Activated naive CD8-positive, alpha-beta T cell treated with anti-CD3 and anti-CD28 coated beads, Interleukin-2, amount 50 U/mL, for 24 hours (primary cell): ENCODE results near the gene PITPNM3.

ENCODE experiments used
- ATAC-seq: fragments of 150-1000 bp; cut with Tn5 transposase; one replicate; pipeline ENCODE4 v1.10.0; 2021
- DNase-seq: peaks from one replicate; pipeline ENCODE4 v3.0.0; 2021
- H3K27ac Mint-ChIP-seq: one replicate; pipeline ENCODE4 v1.8.0; 2021; ENCODE audit warnings: mild to moderate bottlenecking, mixed read lengths
- H3K27me3 Mint-ChIP-seq: one replicate; pipeline ENCODE4 v1.8.0; 2021; ENCODE audit warnings: mixed read lengths
- H3K36me3 Mint-ChIP-seq: one replicate; pipeline ENCODE4 v1.8.0; 2021; ENCODE audit warnings: low read depth, mixed read lengths
- H3K4me1 Mint-ChIP-seq: one replicate; pipeline ENCODE4 v1.8.0; 2021; ENCODE audit warnings: mixed read lengths
- H3K4me3 Mint-ChIP-seq: one replicate; pipeline ENCODE4 v1.8.0; 2021; ENCODE audit warnings: mild to moderate bottlenecking, moderate library complexity, mixed read lengths
- H3K9me3 Mint-ChIP-seq: one replicate; pipeline ENCODE4 v1.8.0; 2021; ENCODE audit warnings: mixed read lengths

PITPNM3 gene

DNA sequence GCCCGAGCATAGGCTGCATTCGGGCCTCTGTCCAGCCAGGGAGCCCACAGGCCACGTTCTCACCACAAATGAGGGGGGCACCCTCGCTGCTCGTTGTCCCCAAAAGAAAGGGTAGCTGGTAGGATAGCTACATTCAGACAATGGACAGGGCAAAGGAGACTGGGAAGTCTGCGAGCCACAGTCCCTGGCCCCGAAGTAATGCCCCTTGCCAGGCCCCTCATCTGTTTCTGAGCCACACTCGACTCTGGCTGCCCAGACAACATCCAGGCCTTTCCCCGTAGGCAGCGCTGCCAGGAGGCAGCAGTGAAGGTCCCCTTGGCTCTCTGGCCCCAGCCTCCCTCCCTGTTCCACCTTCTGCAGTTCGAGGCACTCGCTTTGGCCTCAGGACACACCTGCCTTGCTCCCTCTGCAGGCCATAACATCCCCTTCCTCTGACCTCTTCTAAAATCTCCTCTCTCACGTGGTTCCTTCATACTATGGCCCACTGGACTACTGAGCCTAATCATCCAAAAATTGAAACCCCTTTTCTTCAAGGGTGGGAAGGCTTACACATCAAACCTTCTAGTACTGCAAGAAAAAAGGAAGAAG, 133.6 kb downstream of the PITPNM3 start:
- Mint-ChIP-seq H3K27me3 (peaks cover 19% of the 10 kb centered on the region), H3K27ac (no peak overlapping the region), H3K36me3 (no peaks in the 10 kb centered on the region), H3K9me3 (no peaks in the 10 kb centered on the region), H3K4me1 (peaks cover 11% of the 10 kb centered on the region), H3K4me3 (no peak overlapping the region)
- no peak for DNase-seq
- no peak for ATAC-seq

DNA sequence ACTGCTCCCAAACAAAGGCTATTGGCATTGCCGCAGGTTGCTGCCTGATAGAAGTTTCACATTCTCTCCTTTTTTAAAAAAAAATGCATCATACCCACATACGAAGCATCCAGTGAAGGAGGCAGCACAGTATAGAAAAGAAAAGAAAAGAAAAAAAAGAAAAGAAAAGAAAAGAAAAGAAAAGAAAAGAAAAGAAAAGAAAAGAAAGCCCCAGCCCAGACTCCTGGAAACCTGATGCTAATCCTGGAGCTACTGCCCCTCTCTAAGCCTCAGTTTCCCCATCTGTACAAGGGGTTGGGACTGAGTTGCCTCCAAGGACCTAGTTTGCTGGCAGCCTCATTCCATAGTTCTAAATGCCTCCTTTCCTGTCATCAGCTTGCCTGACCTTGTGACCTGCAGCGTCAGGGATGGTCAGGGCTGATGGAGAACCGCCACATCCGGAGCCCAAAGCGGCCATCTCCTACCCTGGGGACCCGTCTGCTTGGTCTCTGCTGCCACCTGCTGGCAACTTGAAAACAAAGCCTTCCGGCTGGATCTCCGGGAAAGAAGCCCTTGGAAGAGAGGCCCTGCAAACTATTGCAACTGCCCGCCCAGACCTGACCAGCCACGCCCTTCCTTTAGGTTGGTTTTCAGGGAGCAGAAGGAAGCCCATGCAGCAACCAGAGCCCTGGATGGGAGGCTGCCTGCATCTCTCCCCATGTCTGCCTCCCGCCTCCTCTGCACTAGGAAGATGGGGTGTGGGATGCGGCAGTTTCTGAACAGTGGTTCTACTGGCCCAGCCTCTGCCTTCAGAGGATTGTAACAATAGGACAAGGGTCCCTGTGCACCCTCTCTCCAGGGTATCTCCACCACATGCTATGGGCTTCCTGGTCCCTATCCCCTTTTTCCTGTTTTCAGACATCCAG, 134.4 kb downstream of the PITPNM3 start:
- H3K27ac Mint-ChIP-seq = no peak overlapping the region
- H3K4me3 Mint-ChIP-seq = no peak overlapping the region
- DNase-seq = peak; percentile 82
- H3K27me3 Mint-ChIP-seq = peaks cover 19% of the 10 kb centered on the region
- H3K4me1 Mint-ChIP-seq = peaks cover 3% of the 10 kb centered on the region
- H3K9me3 Mint-ChIP-seq = no peaks in the 10 kb centered on the region
- ATAC-seq = peak; percentile 67
- no peaks in the 10 kb centered on the region for H3K36me3 Mint-ChIP-seq

DNA sequence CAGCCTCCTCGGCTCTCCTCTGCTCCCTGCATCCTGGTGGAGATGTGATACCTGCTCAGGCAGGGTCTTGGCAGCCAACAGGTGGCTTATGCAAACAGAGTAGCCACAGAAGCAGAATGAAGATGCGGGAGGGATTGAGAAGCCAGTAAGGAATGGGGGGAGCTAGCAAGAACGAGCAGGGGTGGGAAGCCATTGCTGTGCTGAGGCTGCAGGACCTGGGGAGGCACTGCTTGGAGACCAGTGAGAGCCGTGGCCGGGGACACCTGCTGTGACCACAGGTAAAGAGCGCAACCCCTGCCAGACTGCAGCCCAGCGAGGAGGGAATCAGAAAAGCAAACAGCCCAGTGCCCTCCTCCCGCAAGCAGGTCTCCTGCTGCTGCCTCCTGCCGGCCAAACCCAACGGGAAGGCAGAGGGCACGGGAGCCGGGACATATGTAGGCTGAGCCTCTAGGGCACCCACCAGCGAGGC, 136.1 kb downstream of the PITPNM3 start:
- Mint-ChIP-seq H3K27ac (no peak overlapping the region), H3K9me3 (no peaks in the 10 kb centered on the region), H3K27me3 (peaks cover 16% of the 10 kb centered on the region), H3K36me3 (no peaks in the 10 kb centered on the region), H3K4me1 (peaks cover 2% of the 10 kb centered on the region), H3K4me3 (no peak overlapping the region)
- DNase-seq = peak; percentile 28
- ATAC-seq = peak; percentile 38

DNA sequence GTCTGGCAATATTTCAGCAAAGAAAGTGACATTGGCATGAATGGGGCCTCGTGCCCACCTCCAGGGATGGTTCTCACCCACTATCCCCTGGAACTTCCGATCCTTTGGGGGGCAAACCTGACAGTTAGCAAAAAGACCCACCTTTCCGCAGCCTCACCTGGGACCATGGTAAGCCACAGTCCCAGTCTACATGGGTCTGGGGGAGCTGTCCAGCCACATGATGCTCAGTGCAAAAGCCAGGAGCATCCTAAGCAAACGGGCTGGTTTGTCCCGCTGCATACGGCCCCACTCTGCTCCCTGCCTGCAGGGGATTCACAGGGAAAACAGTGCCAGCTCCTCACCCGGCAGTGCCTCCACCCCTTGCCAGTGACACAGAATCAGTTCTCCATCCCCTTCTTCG, 140.7 kb downstream of the PITPNM3 start:
- Mint-ChIP-seq H3K9me3 (no peaks in the 10 kb centered on the region), H3K27me3 (peaks cover 18% of the 10 kb centered on the region), H3K36me3 (no peaks in the 10 kb centered on the region), H3K4me1 (no peaks in the 10 kb centered on the region), H3K27ac (no peak overlapping the region), H3K4me3 (no peak overlapping the region)
- no peak for DNase-seq
- ATAC-seq = no peak

DNA sequence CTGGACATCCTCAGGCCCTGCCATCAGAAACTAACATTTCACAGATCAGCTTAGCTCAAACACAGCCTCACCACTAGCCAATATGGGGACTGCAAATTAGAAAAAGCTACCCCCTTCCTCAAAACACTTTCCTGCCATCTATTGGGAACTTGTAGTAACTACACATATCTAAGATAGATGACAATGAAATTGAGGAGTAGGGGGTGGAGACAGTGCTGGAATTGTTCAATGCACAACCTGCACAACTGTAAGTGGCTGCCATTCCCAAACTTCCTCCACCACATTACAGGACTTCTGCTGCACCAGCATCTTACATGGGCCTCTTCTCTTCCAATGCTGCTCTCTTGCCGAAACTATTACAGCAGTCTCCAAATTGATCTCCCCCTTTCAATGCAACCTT, 143.3 kb downstream of the PITPNM3 start:
- H3K27me3 Mint-ChIP-seq = peaks cover 17% of the 10 kb centered on the region
- no peak overlapping the region for H3K4me3 Mint-ChIP-seq
- no peaks in the 10 kb centered on the region for H3K36me3 Mint-ChIP-seq
- no peak for DNase-seq
- ATAC-seq = no peak
- H3K27ac Mint-ChIP-seq = no peak overlapping the region
- H3K9me3 Mint-ChIP-seq = no peaks in the 10 kb centered on the region
- no peaks in the 10 kb centered on the region for H3K4me1 Mint-ChIP-seq

DNA sequence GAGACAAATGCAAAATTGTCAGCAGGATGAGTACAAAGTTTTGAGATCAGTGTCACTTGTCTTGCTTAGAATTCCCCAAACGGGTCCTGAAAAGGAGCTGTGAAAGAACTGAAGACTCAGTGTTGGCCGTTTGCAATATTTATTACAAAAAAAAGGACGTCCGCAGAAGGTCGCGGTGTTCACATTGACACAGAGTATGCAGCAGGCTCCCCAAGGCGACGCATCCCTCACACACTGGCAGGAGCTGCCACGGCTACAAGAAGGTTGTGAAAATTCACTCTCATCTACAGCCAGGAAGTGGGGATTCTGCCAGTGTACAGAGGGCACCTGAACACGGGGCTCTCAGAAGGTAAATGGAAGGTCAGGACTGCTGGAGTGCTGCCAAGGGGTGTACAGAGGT, 147.6 kb downstream of the PITPNM3 start:
- H3K4me1 Mint-ChIP-seq = no peaks in the 10 kb centered on the region
- H3K36me3 Mint-ChIP-seq = no peaks in the 10 kb centered on the region
- H3K27ac Mint-ChIP-seq = no peak overlapping the region
- ATAC-seq (no peak), DNase-seq (no peak)
- H3K9me3 Mint-ChIP-seq = no peaks in the 10 kb centered on the region
- H3K4me3 Mint-ChIP-seq = no peak overlapping the region
- H3K27me3 Mint-ChIP-seq = peaks cover 32% of the 10 kb centered on the region

DNA sequence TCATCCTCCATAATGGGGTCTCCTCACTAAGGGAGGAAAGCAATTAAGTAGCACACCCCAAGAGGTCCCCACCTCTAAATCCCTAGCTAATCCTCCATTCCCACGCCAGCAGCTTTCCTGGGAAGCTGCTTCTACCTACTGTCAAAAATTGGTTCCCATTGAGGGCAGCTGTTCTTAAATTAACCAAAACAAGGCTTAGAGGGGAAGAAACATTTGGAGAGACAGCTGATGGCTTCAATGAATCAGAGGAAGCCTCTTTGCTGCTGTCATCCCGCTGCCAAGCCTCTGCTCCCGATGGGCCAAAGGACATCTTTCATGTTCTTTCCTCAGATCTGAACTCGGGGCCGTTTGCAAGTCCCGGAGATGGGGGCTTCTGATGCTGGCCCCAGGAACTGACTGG, 148.1 kb downstream of the PITPNM3 start:
- Mint-ChIP-seq H3K27ac (no peak overlapping the region), H3K4me3 (no peak overlapping the region), H3K36me3 (no peaks in the 10 kb centered on the region), H3K4me1 (no peaks in the 10 kb centered on the region), H3K9me3 (no peaks in the 10 kb centered on the region), H3K27me3 (peaks cover 32% of the 10 kb centered on the region)
- no peak for ATAC-seq
- DNase-seq = no peak

DNA sequence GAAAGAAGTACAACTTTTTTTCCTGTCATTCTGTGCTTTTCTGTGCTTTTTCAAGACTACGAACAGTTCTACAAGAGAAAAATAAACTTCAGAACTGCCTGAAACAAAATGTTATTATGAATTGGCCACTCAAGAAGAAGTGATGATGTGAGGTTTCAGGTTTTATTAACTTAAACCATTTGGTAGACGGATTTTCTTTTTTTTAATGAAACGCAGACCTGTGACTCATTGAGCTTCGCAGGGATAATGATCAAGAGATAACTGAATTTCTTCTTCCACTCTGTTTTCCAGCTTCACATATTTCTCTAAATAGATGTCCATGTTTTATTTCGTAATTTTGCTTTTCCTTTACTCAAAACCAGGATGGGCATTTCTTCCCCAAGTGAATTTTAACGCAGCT, 154.1 kb downstream of the PITPNM3 start:
- Mint-ChIP-seq H3K4me1 (no peaks in the 10 kb centered on the region), H3K9me3 (peaks cover 4% of the 10 kb centered on the region), H3K27ac (no peak overlapping the region), H3K27me3 (peaks cover 36% of the 10 kb centered on the region), H3K36me3 (no peaks in the 10 kb centered on the region), H3K4me3 (no peak overlapping the region)
- no peak for ATAC-seq
- no peak for DNase-seq
